Right lobe of liver (tissue), 6 donors: ENCODE data around the gene CRACR2B. TPM values are rescaled to one million over a fixed set of nuclear protein-coding genes. Genes with fewer than 3 reads are reported as not detected.

Experiments
- ATAC-seq, 4 donors: fragments of 200-7000 bp; cut with Tn5 transposase; one replicate each; pipeline ENCODE4 v1.9.1; 2020; ENCODE audit warnings: mild to moderate bottlenecking in 4 of 4, moderate library complexity in 4 of 4
- DNase-seq, 3 donors: peaks; one replicate each; pipeline ENCODE4 v3.0.0-alpha.2; 2020
- H3K27ac ChIP-seq, 3 donors: fragments of 200-600 bp; one replicate each; pipeline ENCODE4 v1.8.0; 2022
- H3K27me3 ChIP-seq, 2 donors: fragments of 200-600 bp; one replicate each; pipeline ENCODE4 v1.8.0; 2022
- H3K36me3 ChIP-seq, 4 donors: fragments of 200-600 bp; sonication (generic) in 1 of 4; one replicate each; pipeline versions ENCODE4 v1.5.1 to v1.8.0; 2017 to 2022; ENCODE audit warnings: control low read depth in 1 of 4
- H3K4me1 ChIP-seq, 4 donors: fragments of 200-600 bp; sonication (generic) in 1 of 4; one replicate each; pipeline versions ENCODE4 v1.5.1 to v1.8.0; 2017 to 2022; ENCODE audit warnings: control low read depth in 1 of 4
- H3K4me3 ChIP-seq, 3 donors: fragments of 200-600 bp; one replicate each; pipeline ENCODE4 v1.8.0; 2022
- H3K9me3 ChIP-seq, 4 donors: fragments of 200-600 bp; sonication (generic) in 1 of 4; one replicate each; pipeline versions ENCODE4 v1.5.1 to v1.8.0; 2017 to 2022; ENCODE audit warnings: control low read depth in 1 of 4
- POLR2A ChIP-seq: fragments of 450-650 bp; IDR thresholded peaks from one replicate; pipeline ENCODE4 v1.6.1; 2017; ENCODE audit warnings: antibody characterized with exemption, mild to moderate bottlenecking
- WGBS: methylation state at CpG from one replicate; pipeline ENCODE4 v1.1.6; 2018; ENCODE audit warnings: low coverage, low lambda C conversion rate; ENCODE audit not compliant: insufficient coverage; ENCODE audit errors: missing lambda C conversion rate; 5-methylcytosine and 5-hydroxymethylcytosine counted together
- intact Hi-C, 2 donors: fragments of 100-400 bp; cut with DNase I; formaldehyde crosslinking; loops; one replicate each; pipeline versions ENCODE4 v1.11.2 to v1.14.1; 2022
- total RNA-seq, 6 experiments: library from RNA; depleted of rRNA in 2 of 6; stranded (reverse); fragments of >200 nt in 2 of 6; fragmentation: NEBNext Ultra II Directional in 3 of 6; extraction: Animal tissue kit (Norgen Biotek cat#: 25700) in 3 of 6; gene quantifications; one replicate each; pipeline versions ENCODE4 v1.1.0 to v1.2.4, GENCODE V29; 2016 to 2023
- TF ChIP-seq, protein P1 (sequence below), 4 donors: fragments of 200-600 bp in 3 of 4; fragments of 450-650 bp in 1 of 4; IDR thresholded peaks; one replicate each; pipeline versions ENCODE4 v1.5.1 to v1.8.0; 2016 to 2022; ENCODE audit warnings: antibody characterized with exemption in 4 of 4, mild to moderate bottlenecking in 2 of 4
- donor health status: DM: no; HTN: yes; CAD: no.
- donor health status: DM: no; HTN: no; CAD: no.
- donor health status: DM: no; HTN: no; CAD: no.
- donor health status: DM: no; HTN: yes; CAD: no.
- donor health status: DM: no; HTN: yes; CAD: no.

CRACR2B gene
- total RNA-seq, 6 experiments from 2014 or later: 2.2 to 4.0 (median 3.1) TPM

- no peak overlapping the region for H3K27ac ChIP-seq
- DNase-seq: peak in 1 of 3 donors; percentile 57
- no peaks in the 10 kb centered on the region for H3K36me3 ChIP-seq
- H3K27me3 ChIP-seq: no peaks in the 10 kb centered on the region
- no peak overlapping the region for H3K4me3 ChIP-seq
- intact Hi-C loops: no loop called here
- WGBS: 82% methylated on average over 9 of the region's 30 CpGs
- peaks cover 0 to 35% (median 15%) of the 10 kb centered on the region in 4 donors for H3K4me1 ChIP-seq
- TF ChIP-seq, protein P1, sequence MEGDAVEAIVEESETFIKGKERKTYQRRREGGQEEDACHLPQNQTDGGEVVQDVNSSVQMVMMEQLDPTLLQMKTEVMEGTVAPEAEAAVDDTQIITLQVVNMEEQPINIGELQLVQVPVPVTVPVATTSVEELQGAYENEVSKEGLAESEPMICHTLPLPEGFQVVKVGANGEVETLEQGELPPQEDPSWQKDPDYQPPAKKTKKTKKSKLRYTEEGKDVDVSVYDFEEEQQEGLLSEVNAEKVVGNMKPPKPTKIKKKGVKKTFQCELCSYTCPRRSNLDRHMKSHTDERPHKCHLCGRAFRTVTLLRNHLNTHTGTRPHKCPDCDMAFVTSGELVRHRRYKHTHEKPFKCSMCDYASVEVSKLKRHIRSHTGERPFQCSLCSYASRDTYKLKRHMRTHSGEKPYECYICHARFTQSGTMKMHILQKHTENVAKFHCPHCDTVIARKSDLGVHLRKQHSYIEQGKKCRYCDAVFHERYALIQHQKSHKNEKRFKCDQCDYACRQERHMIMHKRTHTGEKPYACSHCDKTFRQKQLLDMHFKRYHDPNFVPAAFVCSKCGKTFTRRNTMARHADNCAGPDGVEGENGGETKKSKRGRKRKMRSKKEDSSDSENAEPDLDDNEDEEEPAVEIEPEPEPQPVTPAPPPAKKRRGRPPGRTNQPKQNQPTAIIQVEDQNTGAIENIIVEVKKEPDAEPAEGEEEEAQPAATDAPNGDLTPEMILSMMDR (IDR thresholded peaks at IDR 0.05): no peak
- no peak for TF ChIP-seq POLR2A
- H3K9me3 ChIP-seq: no peaks in the 10 kb centered on the region
- no peak for ATAC-seq
Observed at GRCh38 chr11:800473-800872, 27.2 kb upstream of the CRACR2B start.

DNA sequence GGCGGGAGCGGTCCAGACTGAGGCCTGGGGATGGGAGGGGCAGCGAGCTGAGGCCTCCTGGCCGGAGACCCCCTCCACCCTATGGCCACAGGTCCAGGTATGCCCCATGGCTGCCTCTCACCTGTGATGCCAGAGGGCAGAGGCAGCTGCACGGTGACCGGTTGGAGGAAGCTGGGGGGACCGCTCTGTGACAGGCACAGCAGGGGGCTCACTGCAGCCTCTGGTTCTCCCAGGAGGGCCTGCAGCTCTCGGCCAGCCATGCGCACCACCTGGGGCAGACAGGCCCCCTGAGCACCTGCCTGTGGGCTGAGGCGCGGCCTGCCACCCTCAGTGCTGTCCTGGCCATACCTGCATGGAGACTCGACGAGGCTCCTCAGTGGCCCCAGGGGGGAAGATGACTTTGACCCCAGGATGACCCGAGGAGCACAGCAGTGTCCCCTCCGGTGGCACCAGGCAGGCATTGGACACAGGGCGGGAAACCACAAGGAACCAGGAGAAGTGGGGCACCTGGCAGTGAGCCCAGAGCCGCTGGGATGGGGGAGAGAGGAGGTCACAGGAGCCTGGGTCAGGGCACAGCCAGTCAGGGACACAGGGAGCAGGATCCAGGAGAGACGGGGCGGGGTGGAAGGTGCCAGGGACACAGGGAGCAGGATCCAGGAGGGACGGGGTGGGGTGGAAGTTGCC, 26.5 kb upstream of the CRACR2B start:
- Histone ChIP-seq H3K4me1 (peaks cover 0 to 35% (median 15%) of the 10 kb centered on the region in 4 donors), H3K36me3 (no peaks in the 10 kb centered on the region), H3K27me3 (no peaks in the 10 kb centered on the region), H3K9me3 (no peaks in the 10 kb centered on the region), H3K27ac (no peak overlapping the region), H3K4me3 (no peak overlapping the region)
- ATAC-seq (no peak), DNase-seq (no peak)
- TF ChIP-seq, protein P1 (IDR thresholded peaks at IDR 0.05): no peak
- TF ChIP-seq POLR2A: no peak
- intact Hi-C loops: no loop called here
- WGBS: 84% methylated on average over 13 of the region's 20 CpGs

DNA sequence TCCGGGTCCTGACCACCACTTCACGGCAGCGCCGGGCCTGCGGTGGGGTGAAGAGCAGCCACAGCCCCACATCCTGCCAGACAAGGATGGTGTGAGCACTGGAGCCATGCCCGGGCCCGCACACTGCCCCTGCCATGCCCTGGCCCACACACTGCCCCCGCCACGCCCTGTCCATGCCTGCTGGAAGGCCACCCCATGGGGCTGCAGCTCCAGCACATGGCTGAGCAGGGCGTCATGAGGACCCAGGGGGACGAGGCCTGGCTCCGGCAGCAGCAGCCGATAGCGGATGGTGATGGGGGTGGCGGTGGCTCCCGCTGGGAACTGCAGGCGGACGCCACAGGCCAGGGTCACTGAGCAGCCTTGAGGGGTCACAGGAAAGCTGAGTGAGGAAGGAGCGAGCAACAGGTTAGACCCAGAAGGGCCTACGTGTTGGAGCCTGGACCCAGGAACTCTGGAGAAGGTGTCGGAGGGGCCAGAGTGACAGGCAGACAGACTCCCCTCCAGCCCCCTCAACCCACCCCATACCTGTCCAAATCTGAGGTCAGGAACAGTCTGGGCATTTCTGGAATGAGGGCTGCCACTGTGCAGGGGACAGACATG, 25.6 kb upstream of the CRACR2B start:
- TF ChIP-seq POLR2A: no peak
- TF ChIP-seq, protein P1 (IDR thresholded peaks at IDR 0.05): no peak
- Histone ChIP-seq H3K27me3 (no peaks in the 10 kb centered on the region), H3K4me1 (peaks cover 0 to 26% (median 7%) of the 10 kb centered on the region in 4 donors), H3K9me3 (no peaks in the 10 kb centered on the region), H3K4me3 (no peak overlapping the region), H3K36me3 (no peaks in the 10 kb centered on the region), H3K27ac (no peak overlapping the region)
- DNase-seq (no peak), ATAC-seq (no peak)
- intact Hi-C loops: no loop called here
- WGBS: 100% methylated on average over 1 of the region's 21 CpGs

DNA sequence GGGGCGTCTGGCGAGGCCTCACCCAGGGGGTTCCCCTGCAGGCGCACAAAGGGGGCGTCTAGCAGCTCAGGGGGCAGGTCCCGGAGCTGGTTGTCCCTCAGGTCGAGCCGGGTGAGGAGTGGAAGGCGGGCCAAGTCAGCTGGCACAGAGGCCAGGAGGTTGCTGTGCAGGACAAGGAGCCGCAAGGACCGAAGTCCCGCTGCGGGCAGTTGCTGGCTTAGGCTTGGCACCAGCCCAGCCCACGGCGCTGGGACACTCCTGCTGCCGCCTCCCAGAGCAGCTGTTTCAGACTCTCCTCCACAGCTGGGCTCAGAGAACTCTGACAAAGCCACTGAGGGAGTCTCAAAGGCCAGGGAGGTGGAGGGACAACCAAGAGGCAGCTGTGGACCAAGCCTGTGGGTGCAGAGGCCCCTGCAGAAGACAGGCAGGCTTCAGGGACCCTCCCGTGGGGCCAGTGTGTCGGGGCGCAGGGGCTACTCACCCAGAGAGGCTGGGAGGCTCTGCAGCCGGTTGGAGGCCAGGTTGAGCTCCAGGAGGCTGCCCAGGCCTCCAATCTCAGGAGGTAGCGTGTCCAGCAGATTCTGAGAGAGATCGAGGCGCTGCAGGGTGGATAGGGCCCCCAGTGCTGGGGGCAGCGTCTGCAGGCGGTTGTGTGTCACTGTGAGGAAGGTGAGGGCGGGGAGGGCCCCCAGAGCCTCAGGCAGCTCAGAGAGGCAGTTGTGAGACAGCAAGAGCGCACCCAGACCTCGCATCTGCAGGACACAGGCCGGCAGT, 24.8 kb upstream of the CRACR2B start:
- Histone ChIP-seq H3K27ac (no peak overlapping the region), H3K4me1 (peaks cover 0 to 18% (median 5%) of the 10 kb centered on the region in 4 donors), H3K9me3 (no peaks in the 10 kb centered on the region), H3K4me3 (no peak overlapping the region), H3K36me3 (no peaks in the 10 kb centered on the region), H3K27me3 (no peaks in the 10 kb centered on the region)
- ATAC-seq (no peak), DNase-seq (no peak)
- no peak for TF ChIP-seq POLR2A
- TF ChIP-seq, protein P1 (IDR thresholded peaks at IDR 0.05): no peak
- intact Hi-C loops: no loop called here
- 93% methylated on average over 8 of the region's 28 CpGs for WGBS
